ENCODE data around the gene PNKP. TPM values are rescaled to one million over a fixed set of nuclear protein-coding genes. Genes with fewer than 3 reads are reported as not detected.

The PNKP gene
- total RNA-seq, 4 donors from 2014 or later = 33.9 to 69.7 (median 50.2) TPM

- DNase-seq (ENCODE audit: low spot score) (no peak), ATAC-seq (ENCODE audit: low FRiP score) (no peak)
- no peak for TF ChIP-seq CTCF (IDR thresholded peaks at IDR 0.05)
Measured at GRCh38 chr19:49894879-49895565, 27.6 kb upstream of the PNKP start.

DNA sequence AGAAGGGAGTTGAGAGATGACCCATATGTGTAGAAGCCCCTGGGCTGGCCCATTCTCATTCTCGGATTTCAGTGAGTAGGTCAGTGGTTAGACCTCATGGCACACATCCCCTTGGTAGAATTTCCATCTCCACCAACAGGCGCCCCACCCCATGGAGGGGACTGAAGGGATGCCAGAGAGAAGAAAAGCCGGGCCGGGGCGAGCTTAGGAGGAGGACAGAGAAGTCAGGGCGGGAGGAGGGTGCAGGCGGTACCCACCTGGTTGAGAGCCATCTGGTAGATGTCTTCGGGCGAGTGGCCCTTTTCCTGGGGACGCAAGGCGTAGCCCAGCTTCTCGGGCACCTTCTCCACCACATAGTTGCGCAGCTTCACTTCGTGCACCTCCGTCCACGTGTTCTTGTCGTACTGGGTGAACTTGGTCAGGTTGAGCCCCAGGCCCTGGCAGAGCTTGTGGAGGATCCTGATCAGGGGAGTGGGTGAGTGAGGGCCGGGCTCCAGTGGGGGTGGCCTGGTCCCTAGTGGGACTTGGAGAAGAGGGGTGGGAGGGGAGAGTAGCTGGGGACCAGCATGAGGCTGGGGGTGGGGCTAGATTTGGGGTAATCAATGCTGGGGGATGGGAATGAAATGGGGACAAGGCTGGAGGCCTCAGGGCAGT, 26.8 kb upstream of the PNKP start:
- no peak for DNase-seq (ENCODE audit: low spot score)
- no peak for TF ChIP-seq CTCF (IDR thresholded peaks at IDR 0.05)
- ATAC-seq (ENCODE audit: low FRiP score) = no peak

DNA sequence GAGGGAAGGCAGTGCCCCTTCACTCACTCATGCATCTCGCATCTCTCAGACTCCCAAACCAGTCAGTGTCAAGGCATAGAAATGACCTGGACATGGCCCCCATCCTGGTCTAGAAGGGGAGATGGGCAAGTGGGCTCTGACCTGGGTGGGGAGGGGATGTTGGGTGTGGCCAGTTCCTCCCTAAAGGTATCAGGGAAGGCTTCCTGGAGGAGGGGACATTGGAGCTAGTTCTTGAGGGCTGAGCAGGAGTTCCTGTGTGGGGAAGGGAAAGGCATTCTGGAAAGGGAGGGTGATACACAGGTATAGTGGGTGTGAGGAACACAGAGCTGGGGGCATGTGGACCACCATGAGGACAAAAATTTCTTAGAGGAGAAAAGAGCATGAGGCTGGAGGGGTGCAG, 25.3 kb upstream of the PNKP start:
- DNase-seq (ENCODE audit: low spot score) (no peak), ATAC-seq (ENCODE audit: low FRiP score) (no peak)
- TF ChIP-seq CTCF (IDR thresholded peaks at IDR 0.05) = no peak

DNA sequence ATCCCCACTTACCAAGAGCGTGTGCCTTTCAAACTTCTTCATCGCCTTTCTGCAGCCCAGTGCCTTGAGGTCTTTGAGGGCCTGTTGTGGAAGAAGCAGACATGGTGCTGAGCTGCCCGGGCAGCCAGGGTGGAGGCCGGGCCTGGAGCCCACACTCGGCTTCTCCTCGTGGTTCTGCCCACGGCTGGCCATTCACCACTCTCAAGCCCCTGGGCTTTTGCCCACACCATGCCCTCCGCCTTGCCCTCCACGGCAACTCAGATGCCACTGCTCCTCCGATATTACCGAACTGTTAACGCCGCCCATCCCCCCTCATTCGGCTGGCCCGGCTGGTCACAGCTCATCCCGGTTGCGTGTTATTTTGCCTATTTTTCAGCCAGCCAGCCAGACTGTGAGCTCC, 24.0 kb upstream of the PNKP start:
- no peak for TF ChIP-seq CTCF (IDR thresholded peaks at IDR 0.05)
- DNase-seq (ENCODE audit: low spot score) (no peak), ATAC-seq (ENCODE audit: low FRiP score) (no peak)

- DNase-seq (ENCODE audit: low spot score) = no peak
- no peak for TF ChIP-seq CTCF (IDR thresholded peaks at IDR 0.05)
- no peak for ATAC-seq (ENCODE audit: low FRiP score)
Measured at GRCh38 chr19:49890349-49891311, 23.3 kb upstream of the PNKP start.

GRCh38 chr19:49889687-49890348, 22.4 kb upstream of the PNKP start:
- ATAC-seq (ENCODE audit: low FRiP score) = peak; percentile 17
- peak in 1 of 3 donors; percentile 22 for TF ChIP-seq CTCF (IDR thresholded peaks at IDR 0.05)
- peak; percentile 52 for DNase-seq (ENCODE audit: low spot score)
